Activated naive CD8-positive, alpha-beta T cell treated with anti-CD3 and anti-CD28 coated beads for 36 hours (primary cell): ENCODE data around the gene USP6NL. TPM values are rescaled to one million over a fixed set of nuclear protein-coding genes. Genes with fewer than 3 reads are reported as not detected.
"Not testable (repeated sequence)": the region's sequence is repeated elsewhere in the genome, so short reads cannot be mapped to it uniquely, and the experiment has no call there.

ENCODE experiments used
- DNase-seq: peaks from one replicate; pipeline ENCODE4 v3.0.0; 2021
- H3K27ac Mint-ChIP-seq: one replicate; pipeline ENCODE4 v1.8.0; 2022; ENCODE audit warnings: mild to moderate bottlenecking, moderate library complexity, mixed read lengths
- H3K27me3 Mint-ChIP-seq: one replicate; pipeline ENCODE4 v1.8.0; 2022; ENCODE audit warnings: mild to moderate bottlenecking, mixed read lengths
- H3K36me3 Mint-ChIP-seq: one replicate; pipeline ENCODE4 v1.8.0; 2021; ENCODE audit warnings: mild to moderate bottlenecking, mixed read lengths
- H3K4me1 Mint-ChIP-seq: one replicate; pipeline ENCODE4 v1.8.0; 2021; ENCODE audit warnings: mixed read lengths
- H3K4me3 Mint-ChIP-seq: one replicate; pipeline ENCODE4 v1.8.0; 2022; ENCODE audit warnings: mild to moderate bottlenecking, moderate library complexity, mixed read lengths
- H3K9me3 Mint-ChIP-seq: one replicate; pipeline ENCODE4 v1.8.0; 2022; ENCODE audit warnings: mixed read lengths
- total RNA-seq, 2 experiments: library from RNA; stranded (reverse); gene quantifications; one replicate each; pipeline ENCODE4 v1.2.3, GENCODE V29; 2021

Gene USP6NL
- total RNA-seq, 2 experiments from 2014 or later: 5.5 to 5.6 TPM

DNA sequence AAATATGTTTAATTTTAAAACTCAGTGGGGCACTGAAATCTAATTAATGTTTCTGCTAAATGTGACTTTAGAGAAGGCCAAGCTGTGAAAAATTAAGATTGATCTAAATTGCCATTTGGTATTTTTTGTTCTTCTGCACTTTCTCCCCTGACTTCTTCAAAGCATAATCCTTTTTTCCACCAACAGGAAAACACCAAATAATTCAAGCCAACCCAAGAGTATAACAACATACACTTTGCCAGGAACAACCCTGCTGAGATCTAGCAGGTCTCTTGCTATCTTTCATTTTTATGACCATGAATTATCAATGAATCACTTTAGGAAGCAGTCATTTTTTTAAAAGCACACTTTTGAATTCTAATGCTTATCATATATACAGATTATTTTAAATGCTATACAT lies 100.1 kb downstream of the USP6NL start:
- H3K9me3 Mint-ChIP-seq: no peaks in the 10 kb centered on the region
- peaks cover 2% of the 10 kb centered on the region for H3K36me3 Mint-ChIP-seq
- H3K4me1 Mint-ChIP-seq: peaks cover 9% of the 10 kb centered on the region
- H3K27ac Mint-ChIP-seq: no peak overlapping the region
- H3K4me3 Mint-ChIP-seq: no peak overlapping the region
- no peaks in the 10 kb centered on the region for H3K27me3 Mint-ChIP-seq
- DNase-seq: no peak

DNA sequence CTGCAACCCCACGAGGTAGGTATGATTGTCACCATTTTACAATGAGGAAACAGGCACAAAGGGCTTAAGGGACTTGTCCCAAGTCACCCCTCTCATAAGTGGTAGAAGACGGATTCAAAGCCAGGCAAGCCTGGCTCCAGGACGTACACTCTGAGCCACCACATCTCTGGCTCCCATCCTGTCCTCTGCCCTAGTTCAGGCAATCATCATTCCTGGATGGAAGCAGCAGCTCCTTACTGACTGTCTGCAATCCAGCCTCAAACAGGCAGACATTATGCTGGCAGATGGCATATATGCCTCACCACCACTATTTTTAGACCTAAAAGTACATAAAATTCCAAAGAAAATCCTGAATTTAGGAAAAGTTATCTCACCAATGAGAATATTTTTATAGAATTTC lies 100.7 kb downstream of the USP6NL start:
- Mint-ChIP-seq H3K36me3 (peaks cover 2% of the 10 kb centered on the region), H3K4me1 (peaks cover 7% of the 10 kb centered on the region), H3K27me3 (no peaks in the 10 kb centered on the region), H3K27ac (no peak overlapping the region), H3K9me3 (no peaks in the 10 kb centered on the region), H3K4me3 (no peak overlapping the region)
- no peak for DNase-seq

DNA sequence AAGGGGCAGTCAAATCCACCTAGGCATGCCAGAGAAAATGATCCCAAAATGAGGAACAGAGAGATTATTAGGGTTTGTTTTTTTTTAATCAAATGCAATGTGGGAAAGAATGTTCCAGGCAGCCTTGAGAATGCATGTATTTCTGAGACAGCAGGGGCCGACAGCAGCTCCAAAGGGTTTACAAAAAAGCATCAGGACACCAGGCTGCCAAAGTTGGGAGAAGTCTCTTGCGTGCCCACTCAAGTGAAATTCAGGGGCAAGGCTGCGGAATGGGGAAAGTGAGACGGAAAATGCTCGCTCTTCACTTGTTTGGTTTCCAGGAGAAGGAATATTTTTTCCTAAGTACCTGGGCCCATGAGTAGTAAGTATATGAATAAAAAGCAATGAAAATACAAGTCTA lies 101.2 kb downstream of the USP6NL start:
- no peak overlapping the region for H3K4me3 Mint-ChIP-seq
- peaks cover 2% of the 10 kb centered on the region for H3K36me3 Mint-ChIP-seq
- no peak overlapping the region for H3K27ac Mint-ChIP-seq
- H3K27me3 Mint-ChIP-seq: no peaks in the 10 kb centered on the region
- H3K4me1 Mint-ChIP-seq: peaks cover 5% of the 10 kb centered on the region
- no peaks in the 10 kb centered on the region for H3K9me3 Mint-ChIP-seq
- DNase-seq: no peak

DNA sequence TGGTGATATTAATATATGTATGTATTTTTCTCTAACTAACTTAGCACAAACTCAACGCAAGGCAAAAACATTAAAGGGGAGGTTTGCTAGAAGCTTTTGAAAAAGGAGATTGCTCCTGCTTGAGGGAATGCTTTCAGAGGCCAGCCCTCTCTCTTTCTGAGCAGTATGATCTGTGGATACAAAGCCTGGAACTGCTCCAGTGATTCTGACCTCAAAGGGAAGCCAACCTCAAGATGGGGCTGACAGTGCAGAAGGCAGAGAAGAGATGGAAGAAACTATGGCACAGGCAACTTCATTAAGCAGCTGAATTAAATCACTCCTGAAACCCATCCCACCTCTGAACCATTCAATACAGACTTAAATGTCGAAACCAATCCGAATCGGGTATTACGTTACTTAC lies 102.4 kb downstream of the USP6NL start:
- peaks cover 2% of the 10 kb centered on the region for H3K36me3 Mint-ChIP-seq
- H3K4me3 Mint-ChIP-seq: no peak overlapping the region
- no peaks in the 10 kb centered on the region for H3K27me3 Mint-ChIP-seq
- no peaks in the 10 kb centered on the region for H3K9me3 Mint-ChIP-seq
- H3K4me1 Mint-ChIP-seq: peaks cover 9% of the 10 kb centered on the region
- no peak overlapping the region for H3K27ac Mint-ChIP-seq
- no peak for DNase-seq

DNA sequence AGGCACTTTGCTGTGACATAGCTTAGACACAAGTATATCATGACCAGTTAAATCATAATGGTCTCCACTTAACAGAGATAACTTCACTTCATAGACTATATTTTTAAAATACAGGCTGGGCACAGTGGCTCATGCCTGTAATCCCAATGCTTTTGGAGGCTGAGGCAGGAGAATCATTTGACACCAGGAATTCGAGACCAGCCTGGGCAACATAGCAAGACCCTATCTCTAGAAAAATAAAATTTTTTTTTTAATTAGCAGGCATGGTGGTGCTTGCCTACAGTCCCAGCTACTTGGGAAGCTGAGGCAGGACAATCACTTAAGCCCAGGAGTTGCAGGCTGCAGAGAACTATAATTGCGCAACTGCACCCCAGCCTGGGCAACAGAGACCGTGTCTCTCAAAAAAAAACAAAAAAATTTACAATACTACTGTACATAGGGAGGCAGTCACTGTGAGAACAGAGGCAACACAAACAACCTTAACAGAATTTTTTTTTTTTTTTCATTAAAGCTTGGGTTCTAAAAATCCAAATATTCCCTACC lies 105.1 kb downstream of the USP6NL start:
- H3K27me3 Mint-ChIP-seq: no peaks in the 10 kb centered on the region
- peaks cover 2% of the 10 kb centered on the region for H3K36me3 Mint-ChIP-seq
- H3K9me3 Mint-ChIP-seq: no peaks in the 10 kb centered on the region
- no peak overlapping the region for H3K4me3 Mint-ChIP-seq
- peaks cover 9% of the 10 kb centered on the region for H3K4me1 Mint-ChIP-seq
- no peak for DNase-seq
- no peak overlapping the region for H3K27ac Mint-ChIP-seq

DNA sequence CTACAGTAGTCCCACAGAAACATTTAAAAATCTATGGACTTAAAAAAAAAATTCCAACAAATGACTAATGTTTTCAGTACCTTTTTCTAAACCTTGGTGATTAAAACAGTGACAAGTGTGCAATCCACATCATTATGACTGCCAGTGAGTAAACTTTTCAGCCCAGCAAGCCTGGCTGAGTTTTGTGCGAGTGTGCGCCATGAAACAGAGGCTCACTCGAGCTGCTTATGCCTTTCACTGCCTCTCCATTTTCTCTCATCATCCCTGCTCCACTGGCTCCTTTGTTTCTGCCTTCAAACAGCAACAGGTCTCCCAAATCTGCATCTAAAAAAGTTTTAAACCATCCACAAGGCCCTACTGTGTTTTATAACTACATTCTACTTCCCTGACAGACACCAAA lies 105.8 kb downstream of the USP6NL start:
- Mint-ChIP-seq H3K36me3 (peaks cover 2% of the 10 kb centered on the region), H3K4me1 (peaks cover 9% of the 10 kb centered on the region), H3K27me3 (no peaks in the 10 kb centered on the region), H3K27ac (no peak overlapping the region), H3K9me3 (no peaks in the 10 kb centered on the region), H3K4me3 (no peak overlapping the region)
- no peak for DNase-seq

DNA sequence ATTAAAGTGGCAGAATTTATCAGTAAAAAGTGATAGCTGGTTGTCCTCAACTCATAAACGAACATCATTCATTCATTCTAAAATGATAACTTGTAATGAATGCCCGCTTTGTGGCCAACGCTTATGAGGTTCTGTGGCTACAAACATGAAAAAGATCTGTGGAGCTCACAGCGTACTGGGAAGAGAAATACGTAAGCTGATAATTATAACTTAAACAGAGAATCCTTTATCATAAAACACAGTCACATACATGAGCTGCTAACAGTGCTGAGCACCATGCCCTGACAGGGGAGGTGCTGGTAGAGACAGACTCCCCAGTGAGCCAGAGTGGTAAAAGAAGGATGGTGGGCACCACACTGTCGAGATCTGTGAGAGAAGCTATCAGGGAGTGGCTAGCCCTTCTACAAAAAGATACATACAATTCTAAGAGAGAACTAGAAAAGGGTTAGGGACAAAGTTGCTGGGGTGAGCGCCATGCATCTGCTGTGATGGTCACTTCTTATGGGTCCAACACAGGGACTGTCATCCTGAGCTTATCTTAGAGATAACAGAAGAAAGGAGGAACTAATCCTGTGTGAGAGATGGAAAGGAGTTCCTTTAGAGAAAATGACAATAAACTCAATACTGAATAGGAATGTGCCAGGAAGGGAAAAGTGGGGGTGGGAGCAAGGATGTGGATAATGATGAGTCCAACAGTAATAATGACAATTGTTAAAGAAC lies 106.7 kb downstream of the USP6NL start:
- Mint-ChIP-seq H3K9me3 (no peaks in the 10 kb centered on the region), H3K4me1 (peaks cover 9% of the 10 kb centered on the region), H3K27me3 (no peaks in the 10 kb centered on the region), H3K36me3 (peaks cover 2% of the 10 kb centered on the region), H3K4me3 (no peak overlapping the region), H3K27ac (no peak overlapping the region)
- DNase-seq: no peak

DNA sequence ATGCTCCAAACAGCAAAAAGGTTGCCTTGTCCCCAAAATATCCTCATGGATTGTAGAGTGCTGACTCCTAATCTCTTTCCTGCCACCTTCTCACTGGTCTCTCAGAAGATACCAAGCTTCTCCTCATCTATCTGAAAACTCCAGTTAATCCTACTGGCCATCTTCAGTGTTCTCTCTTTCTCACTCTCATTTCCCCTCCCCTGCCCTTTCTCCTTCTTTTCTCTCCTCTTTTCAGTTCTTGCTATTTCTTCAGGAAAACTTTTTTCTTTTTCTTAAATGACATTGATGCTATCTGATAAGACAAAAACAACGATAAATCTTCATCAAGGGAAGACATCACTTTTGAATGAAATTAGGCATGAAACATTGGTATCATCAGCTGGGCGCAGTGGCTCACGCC lies 109.8 kb downstream of the USP6NL start:
- H3K27ac Mint-ChIP-seq: no peak overlapping the region
- H3K4me1 Mint-ChIP-seq: peaks cover 8% of the 10 kb centered on the region
- DNase-seq: no peak
- H3K4me3 Mint-ChIP-seq: no peak overlapping the region
- H3K9me3 Mint-ChIP-seq: no peaks in the 10 kb centered on the region
- H3K27me3 Mint-ChIP-seq: no peaks in the 10 kb centered on the region
- no peaks in the 10 kb centered on the region for H3K36me3 Mint-ChIP-seq

DNA sequence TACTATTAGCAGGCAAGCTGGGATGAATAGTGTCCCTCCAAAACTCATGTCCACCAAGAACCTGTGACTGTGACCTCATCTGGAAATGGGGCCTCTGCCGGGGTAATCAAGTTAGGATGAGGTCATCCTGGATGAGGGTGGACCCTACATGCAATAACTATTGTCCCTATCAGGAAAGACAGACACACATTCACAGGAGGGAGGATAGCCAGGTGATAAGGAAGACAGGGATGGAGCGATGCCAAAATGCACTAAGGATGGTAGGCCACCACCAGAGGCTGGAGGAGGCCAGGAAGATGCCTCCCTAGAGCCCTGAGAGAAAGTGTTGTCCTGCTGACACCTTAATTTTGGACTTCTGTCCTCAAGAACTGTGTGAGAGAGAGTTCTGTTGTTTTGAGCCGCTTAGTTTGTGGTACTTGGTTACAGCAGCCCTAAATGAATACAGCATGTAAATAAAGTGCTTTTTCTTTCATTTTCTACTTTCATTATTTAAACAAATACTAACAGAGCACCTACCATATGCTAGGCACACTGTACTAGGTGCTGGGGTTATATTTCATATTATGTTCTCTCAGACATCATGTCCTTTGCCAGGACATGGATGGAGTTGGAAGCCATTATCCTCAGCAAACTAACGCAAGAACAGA lies 111.9 kb downstream of the USP6NL start:
- Mint-ChIP-seq H3K4me1 (no peaks in the 10 kb centered on the region), H3K27ac (no peak overlapping the region), H3K4me3 (no peak overlapping the region), H3K36me3 (no peaks in the 10 kb centered on the region), H3K27me3 (no peaks in the 10 kb centered on the region), H3K9me3 (no peaks in the 10 kb centered on the region)
- no peak for DNase-seq

DNA sequence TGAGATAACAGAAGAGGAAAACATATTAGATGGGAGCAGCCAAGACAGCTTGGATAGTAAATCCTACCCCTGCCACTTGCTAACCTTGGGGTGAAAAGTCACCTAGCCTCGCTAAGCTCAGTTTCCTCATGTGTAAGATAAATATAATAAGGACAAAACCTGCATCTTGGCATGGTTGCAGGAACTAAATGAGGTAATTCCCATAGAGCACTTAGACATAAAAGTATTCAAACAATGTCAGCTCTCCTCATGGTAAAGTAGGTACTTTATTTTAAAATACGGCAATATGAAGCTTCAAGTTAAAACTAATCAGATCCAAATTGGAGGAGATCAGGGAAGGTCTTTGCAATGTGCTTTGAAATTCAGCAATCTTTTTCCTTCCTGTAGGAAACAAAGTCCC lies 113.1 kb downstream of the USP6NL start:
- Mint-ChIP-seq H3K4me1 (no peaks in the 10 kb centered on the region), H3K27me3 (no peaks in the 10 kb centered on the region)

DNA sequence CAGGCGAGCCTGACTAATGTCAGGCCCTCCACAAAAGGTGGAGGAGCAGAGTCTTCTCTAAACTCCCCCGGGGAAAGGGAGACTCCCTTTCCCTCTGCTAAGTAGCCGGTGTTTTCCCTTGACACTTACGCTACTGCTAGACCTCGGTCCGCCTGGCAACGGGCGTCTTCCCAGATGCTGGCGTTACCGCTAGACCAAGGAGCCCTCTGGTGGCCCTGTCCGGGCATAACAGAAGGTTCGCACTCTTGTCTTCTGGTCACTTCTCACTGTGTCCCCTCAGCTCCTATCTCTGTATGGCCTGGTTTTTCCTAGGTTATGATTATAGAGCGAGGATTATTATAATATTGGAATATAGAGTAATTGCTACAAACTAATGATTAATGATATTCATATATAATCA lies 116.5 kb downstream of the USP6NL start:
- not testable (repeated sequence) for H3K4me1 Mint-ChIP-seq, H3K4me3 Mint-ChIP-seq, H3K27ac Mint-ChIP-seq, H3K36me3 Mint-ChIP-seq, DNase-seq, H3K27me3 Mint-ChIP-seq, H3K9me3 Mint-ChIP-seq

More for the DNA sequence above, 113.1 kb downstream of the USP6NL start:
- Mint-ChIP-seq H3K9me3 (no peaks in the 10 kb centered on the region), H3K4me3 (no peak overlapping the region), H3K27ac (no peak overlapping the region), H3K36me3 (no peaks in the 10 kb centered on the region)
- DNase-seq: no peak

DNA sequence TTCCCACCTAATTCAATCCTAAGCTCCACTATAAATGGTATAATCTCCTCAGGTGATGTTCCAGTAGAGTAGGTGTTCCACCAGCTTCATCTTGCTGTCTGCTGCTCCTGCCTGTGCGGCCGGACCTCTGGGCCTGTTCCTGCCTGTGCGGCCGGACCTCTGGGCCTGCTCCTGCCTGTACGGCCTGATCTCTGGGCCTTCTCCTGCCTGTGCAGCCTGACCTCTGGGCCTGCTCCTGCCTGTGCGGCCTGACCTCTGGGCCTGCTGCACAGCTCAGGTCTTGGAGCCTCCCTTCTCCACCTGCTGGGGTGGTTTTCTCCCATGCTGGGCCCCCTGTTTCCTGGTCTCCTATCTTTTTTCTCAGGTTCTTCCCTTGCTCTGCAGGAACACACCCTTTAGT lies 117.8 kb downstream of the USP6NL start:
- H3K27ac Mint-ChIP-seq: no peak overlapping the region

DNA sequence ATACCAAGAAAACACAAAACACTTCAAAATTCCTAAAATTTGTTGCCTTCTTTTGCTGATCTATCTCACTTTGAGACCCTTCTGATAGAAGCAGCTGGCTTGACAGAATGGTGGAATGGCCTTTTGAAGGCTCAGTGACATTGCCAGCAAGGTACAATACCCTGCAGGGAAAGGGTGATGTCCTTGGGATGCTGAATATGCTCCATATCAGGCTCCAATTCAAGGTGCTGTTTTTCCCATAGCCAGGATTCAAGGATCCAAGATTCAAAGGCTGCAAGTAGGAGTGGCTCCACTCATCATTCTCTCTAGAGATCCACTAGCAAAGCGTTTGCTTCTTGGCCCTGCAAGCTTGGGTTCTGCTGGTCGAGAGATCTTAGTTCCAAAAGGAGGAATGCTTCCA lies 120.4 kb downstream of the USP6NL start:
- Mint-ChIP-seq H3K4me3 (no peak overlapping the region), H3K27ac (no peak overlapping the region), H3K36me3 (no peaks in the 10 kb centered on the region), H3K27me3 (no peaks in the 10 kb centered on the region), H3K4me1 (no peaks in the 10 kb centered on the region), H3K9me3 (no peaks in the 10 kb centered on the region)
- DNase-seq: no peak

More for the DNA sequence above, 117.8 kb downstream of the USP6NL start:
- DNase-seq: no peak
- Mint-ChIP-seq H3K27me3 (no peaks in the 10 kb centered on the region), H3K9me3 (no peaks in the 10 kb centered on the region), H3K4me1 (no peaks in the 10 kb centered on the region), H3K36me3 (no peaks in the 10 kb centered on the region), H3K4me3 (no peak overlapping the region)

DNA sequence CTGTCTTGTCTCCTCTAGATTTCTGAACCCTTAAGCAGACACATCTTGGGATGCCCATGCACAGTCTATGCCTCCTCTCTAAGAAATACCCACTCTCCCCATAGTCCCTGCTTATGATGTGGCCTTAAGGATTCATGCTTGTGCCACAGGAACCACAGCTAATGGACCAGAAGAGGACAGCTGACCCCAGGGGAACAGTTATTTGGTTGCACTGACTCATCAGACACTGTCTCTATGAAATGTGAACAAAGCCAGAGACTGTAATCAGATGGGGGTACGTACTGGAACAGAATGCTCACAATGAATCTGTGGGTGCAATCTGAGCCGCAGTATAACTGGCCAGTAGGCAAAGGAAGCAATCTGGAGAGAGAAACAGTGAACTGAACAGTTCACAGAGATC lies 121.9 kb downstream of the USP6NL start:
- no peak overlapping the region for H3K4me3 Mint-ChIP-seq
- H3K36me3 Mint-ChIP-seq: no peaks in the 10 kb centered on the region
- H3K4me1 Mint-ChIP-seq: no peaks in the 10 kb centered on the region
- no peak for DNase-seq
- H3K9me3 Mint-ChIP-seq: no peaks in the 10 kb centered on the region
- H3K27ac Mint-ChIP-seq: no peak overlapping the region
- H3K27me3 Mint-ChIP-seq: no peaks in the 10 kb centered on the region

DNA sequence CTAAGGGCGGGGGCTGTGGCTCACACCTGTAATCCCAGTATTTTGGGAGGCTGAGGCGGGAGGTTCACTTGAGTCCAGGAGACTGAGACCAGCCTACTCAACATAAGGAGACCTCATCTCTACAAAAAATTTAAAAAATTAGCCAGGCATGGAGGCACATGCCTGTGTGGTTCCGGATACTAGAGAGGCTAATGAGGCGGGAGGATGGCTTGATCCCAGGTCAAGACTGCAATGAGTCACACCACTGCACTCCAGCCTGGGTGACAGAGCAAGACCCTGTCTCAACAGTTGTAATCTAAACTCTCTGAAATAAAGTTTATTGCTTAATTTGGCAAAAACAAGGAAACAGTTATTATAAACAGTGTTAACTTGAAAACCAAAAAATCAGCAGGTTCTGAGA lies 123.3 kb downstream of the USP6NL start:
- Mint-ChIP-seq H3K36me3 (no peaks in the 10 kb centered on the region), H3K27ac (no peak overlapping the region), H3K27me3 (no peaks in the 10 kb centered on the region), H3K9me3 (no peaks in the 10 kb centered on the region), H3K4me1 (no peaks in the 10 kb centered on the region), H3K4me3 (no peak overlapping the region)
- DNase-seq: no peak
